ENCODE measurements around the gene ATMIN. TPM values are rescaled to one million over a fixed set of nuclear protein-coding genes. Genes with fewer than 3 reads are reported as not detected.

The ATMIN gene
- total and polyA plus RNA-seq, 2 donors (not counting 1 experiment from before 2014, with no cell fraction given), result 7.5 to 31.5 TPM

DNA sequence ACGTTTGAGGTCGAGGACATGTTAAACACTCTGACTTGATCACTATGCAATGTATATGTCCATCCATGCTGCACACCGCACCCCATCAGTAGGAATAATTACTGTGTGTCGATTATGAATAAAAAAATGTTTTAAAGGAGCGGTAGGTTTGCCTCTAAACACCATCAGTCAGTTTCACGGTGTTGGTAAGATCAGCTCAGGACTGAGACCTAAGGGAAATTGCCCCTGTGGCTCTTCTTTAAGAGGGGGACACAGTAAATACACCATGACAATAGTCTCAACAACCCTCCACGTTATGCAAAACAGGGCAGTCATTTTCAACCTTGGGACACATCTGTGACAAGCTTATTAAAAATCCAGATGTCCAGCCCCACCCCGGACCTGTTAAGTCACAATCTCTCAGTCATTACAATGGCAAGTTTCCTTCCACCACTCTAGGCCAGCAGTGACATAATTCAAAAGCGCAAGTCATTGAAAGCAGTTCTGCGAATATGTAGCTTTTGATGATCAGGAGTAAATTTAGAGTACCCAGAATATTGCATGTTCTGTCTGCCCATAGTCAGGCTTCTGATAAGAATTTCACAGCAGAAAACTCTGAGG lies 1.2 kb downstream of the ATMIN start:
- peak overlapping the region; percentile 87 for H3K4me2 ChIP-seq (replicated peaks; ENCODE audit: low read depth, low read length, poor library complexity, severe bottlenecking)
- H2AFZ ChIP-seq (ENCODE audit: insufficient read depth, low read depth, low read length, poor library complexity, severe bottlenecking), result peak overlapping the region; percentile 74
- peak overlapping the region; percentile 49 to 76 (median 66) for H3K4me3 ChIP-seq (ENCODE audit: control extremely low read depth in 1 of 5, extremely low read depth in 1 of 5, insufficient read depth in 1 of 5, low read depth in 2 of 5, low read length in 4 of 5)
- peaks cover 22% of the 10 kb centered on the region for H3K4me1 Mint-ChIP-seq
- H3K4me1 ChIP-seq (ENCODE audit: control insufficient read depth in 2 of 2, insufficient read depth in 2 of 2, low read length in 2 of 2), result peaks cover 14 to 16% of the 10 kb centered on the region in 2 donors
- peaks cover 18% of the 10 kb centered on the region for H4K20me1 ChIP-seq (ENCODE audit: control insufficient read depth, insufficient read depth, low read length, poor library complexity, severe bottlenecking)
- no peak for ATAC-seq (ENCODE audit: low read depth)
- peak overlapping the region in 1 of 2 donors; percentile 40 for H3K27ac ChIP-seq (ENCODE audit: low read length in 2 of 2)
- no peaks in the 10 kb centered on the region for H3K9me3 Mint-ChIP-seq (ENCODE audit: insufficient read depth)
- WGBS (ENCODE audit: insufficient coverage), result 0% methylated on average over 1 of the region's 10 CpGs
- POLR2A ChIA-PET, result interaction anchor here (0.5 to 1.4 kb wide), 3 partner anchors 30 to 769 kb away, joined by 3 to 6 read pairs (median 4); partner anchors contain the start of genes CENPN and CMC2
- peak; percentile 7 for DNase-seq
- H3K79me2 ChIP-seq (ENCODE audit: control insufficient read depth, insufficient read depth, low read length), result peaks cover 37% of the 10 kb centered on the region
- intact Hi-C loops (cut with micrococcal nuclease), result loop anchor here (10.0 kb wide), 1 partner anchor 278 kb away; the partner anchor contains the start of gene GAN
- H3K27me3 ChIP-seq (replicated peaks in 1 of 4; ENCODE audit: control extremely low read depth in 1 of 4, control insufficient read depth in 3 of 4, insufficient read depth in 4 of 4, low read length in 3 of 4), result no peaks in the 10 kb centered on the region
- H3K27ac Mint-ChIP-seq, result peak overlapping the region; percentile 66
- H3K4me3 Mint-ChIP-seq, result peak overlapping the region; percentile 86
- H3K9ac ChIP-seq (ENCODE audit: low read length), result peak overlapping the region; percentile 67
- TF ChIP-seq EZH2 (IDR thresholded peaks at IDR 0.05; ENCODE audit: borderline replicate concordance, insufficient read depth, low read depth, low read length, poor library complexity, severe bottlenecking), result no peak
- TF ChIP-seq, protein P1, sequence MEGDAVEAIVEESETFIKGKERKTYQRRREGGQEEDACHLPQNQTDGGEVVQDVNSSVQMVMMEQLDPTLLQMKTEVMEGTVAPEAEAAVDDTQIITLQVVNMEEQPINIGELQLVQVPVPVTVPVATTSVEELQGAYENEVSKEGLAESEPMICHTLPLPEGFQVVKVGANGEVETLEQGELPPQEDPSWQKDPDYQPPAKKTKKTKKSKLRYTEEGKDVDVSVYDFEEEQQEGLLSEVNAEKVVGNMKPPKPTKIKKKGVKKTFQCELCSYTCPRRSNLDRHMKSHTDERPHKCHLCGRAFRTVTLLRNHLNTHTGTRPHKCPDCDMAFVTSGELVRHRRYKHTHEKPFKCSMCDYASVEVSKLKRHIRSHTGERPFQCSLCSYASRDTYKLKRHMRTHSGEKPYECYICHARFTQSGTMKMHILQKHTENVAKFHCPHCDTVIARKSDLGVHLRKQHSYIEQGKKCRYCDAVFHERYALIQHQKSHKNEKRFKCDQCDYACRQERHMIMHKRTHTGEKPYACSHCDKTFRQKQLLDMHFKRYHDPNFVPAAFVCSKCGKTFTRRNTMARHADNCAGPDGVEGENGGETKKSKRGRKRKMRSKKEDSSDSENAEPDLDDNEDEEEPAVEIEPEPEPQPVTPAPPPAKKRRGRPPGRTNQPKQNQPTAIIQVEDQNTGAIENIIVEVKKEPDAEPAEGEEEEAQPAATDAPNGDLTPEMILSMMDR (IDR thresholded peaks at IDR 0.05), result no peak
- H3K9me3 ChIP-seq (ENCODE audit: control extremely low read depth in 1 of 3, control insufficient read depth in 2 of 3, insufficient read depth in 1 of 3, low read length in 2 of 3), result no peaks in the 10 kb centered on the region
- CTCF ChIA-PET, result interaction anchor here (0.6 to 10.0 kb wide), 6 partner anchors 26 to 701 kb away, joined by 3 to 99 read pairs (median 7); partner anchors contain the start of genes CENPN and CMC2
- no peaks in the 10 kb centered on the region for H3K27me3 Mint-ChIP-seq
- H3K36me3 ChIP-seq (replicated peaks in 1 of 2; ENCODE audit: control extremely low read depth in 1 of 2, control insufficient read depth in 1 of 2, extremely low read depth in 1 of 2, insufficient read depth in 2 of 2, low read length in 1 of 2), result peaks cover 3 to 11% of the 10 kb centered on the region in 2 experiments

DNA sequence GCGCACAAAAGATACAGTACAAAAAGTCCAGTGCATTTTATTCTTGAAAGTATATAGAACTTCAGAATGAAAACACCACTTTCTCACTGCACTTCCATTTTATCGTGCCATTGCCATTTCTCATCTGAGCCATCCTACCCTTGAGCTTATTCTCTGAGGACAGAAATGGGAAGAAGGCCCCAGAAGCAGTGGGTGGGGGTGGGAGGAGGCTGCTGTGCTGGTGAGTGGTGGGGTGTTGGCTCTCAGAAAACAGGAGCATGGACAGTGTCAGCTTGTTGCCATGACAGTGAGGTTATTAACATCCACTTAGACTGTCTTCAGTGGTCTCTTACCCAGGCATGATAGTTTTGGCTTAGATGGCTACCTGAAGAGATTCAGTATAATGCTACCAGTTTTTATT lies 4.5 kb downstream of the ATMIN start:
- H3K27me3 ChIP-seq (replicated peaks in 1 of 4; ENCODE audit: control extremely low read depth in 1 of 4, control insufficient read depth in 3 of 4, insufficient read depth in 4 of 4, low read length in 3 of 4), result no peaks in the 10 kb centered on the region
- Mint-ChIP-seq H3K27me3 (no peaks in the 10 kb centered on the region), H3K27ac (no peak overlapping the region), H3K4me1 (peaks cover 21% of the 10 kb centered on the region), H3K9me3 (ENCODE audit: insufficient read depth) (no peaks in the 10 kb centered on the region), H3K4me3 (no peak overlapping the region)
- TF ChIP-seq, protein P1 (IDR thresholded peaks at IDR 0.05), result no peak
- no peak for TF ChIP-seq EZH2 (IDR thresholded peaks at IDR 0.05; ENCODE audit: borderline replicate concordance, insufficient read depth, low read depth, low read length, poor library complexity, severe bottlenecking)
- ATAC-seq (ENCODE audit: low read depth) (no peak), DNase-seq (no peak)
- no CpG with 5 or more reads among the region's 2 CpGs for WGBS (ENCODE audit: insufficient coverage)
- H3K4me2 ChIP-seq (replicated peaks; ENCODE audit: low read depth, low read length, poor library complexity, severe bottlenecking), result no peak overlapping the region
- ChIA-PET CTCF (interaction anchor here (0.9 kb wide), 1 partner anchor 10 kb away, joined by 3 read pairs; no protein-coding TSS in a partner anchor), POLR2A (no interaction called here)
- H3K36me3 ChIP-seq (replicated peaks in 1 of 2; ENCODE audit: control extremely low read depth in 1 of 2, control insufficient read depth in 1 of 2, extremely low read depth in 1 of 2, insufficient read depth in 2 of 2, low read length in 1 of 2), result peaks cover 3 to 34% of the 10 kb centered on the region in 2 experiments
- no peak overlapping the region for H2AFZ ChIP-seq (ENCODE audit: insufficient read depth, low read depth, low read length, poor library complexity, severe bottlenecking)
- H3K9me3 ChIP-seq (ENCODE audit: control extremely low read depth in 1 of 3, control insufficient read depth in 2 of 3, insufficient read depth in 1 of 3, low read length in 2 of 3), result no peaks in the 10 kb centered on the region
- no peak overlapping the region for H3K9ac ChIP-seq (ENCODE audit: low read length)
- H3K4me3 ChIP-seq (ENCODE audit: control extremely low read depth in 1 of 5, extremely low read depth in 1 of 5, insufficient read depth in 1 of 5, low read depth in 2 of 5, low read length in 4 of 5), result no peak overlapping the region
- no peak overlapping the region for H3K27ac ChIP-seq (ENCODE audit: low read length in 2 of 2)
- peaks cover 37% of the 10 kb centered on the region for H3K79me2 ChIP-seq (ENCODE audit: control insufficient read depth, insufficient read depth, low read length)
- H4K20me1 ChIP-seq (ENCODE audit: control insufficient read depth, insufficient read depth, low read length, poor library complexity, severe bottlenecking), result peaks cover 18% of the 10 kb centered on the region
- peaks cover 14 to 15% of the 10 kb centered on the region in 2 donors for H3K4me1 ChIP-seq (ENCODE audit: control insufficient read depth in 2 of 2, insufficient read depth in 2 of 2, low read length in 2 of 2)
- intact Hi-C loops (cut with micrococcal nuclease), result no loop called here

All from B cell (primary cell).